HG03196 (cell line): Measurements from ENCODE around the gene TIMM8B.
A peak's percentile ranks its signal among the peaks of the same experiment; 100 is the strongest.
"Not testable (repeated sequence)": the region's sequence is repeated elsewhere in the genome, so short reads cannot be mapped to it uniquely, and the experiment has no call there.

ENCODE experiments used
- ATAC-seq: cut with Tn5 transposase; IDR thresholded peaks from one replicate; pipeline ENCODE4 v1.9.1; 2021; ENCODE audit not compliant: unreplicated experiment

TIMM8B gene

GRCh38 chr11:112082729-112083128 lies 3.8 kb downstream of the TIMM8B start:
- no peak for ATAC-seq

DNA sequence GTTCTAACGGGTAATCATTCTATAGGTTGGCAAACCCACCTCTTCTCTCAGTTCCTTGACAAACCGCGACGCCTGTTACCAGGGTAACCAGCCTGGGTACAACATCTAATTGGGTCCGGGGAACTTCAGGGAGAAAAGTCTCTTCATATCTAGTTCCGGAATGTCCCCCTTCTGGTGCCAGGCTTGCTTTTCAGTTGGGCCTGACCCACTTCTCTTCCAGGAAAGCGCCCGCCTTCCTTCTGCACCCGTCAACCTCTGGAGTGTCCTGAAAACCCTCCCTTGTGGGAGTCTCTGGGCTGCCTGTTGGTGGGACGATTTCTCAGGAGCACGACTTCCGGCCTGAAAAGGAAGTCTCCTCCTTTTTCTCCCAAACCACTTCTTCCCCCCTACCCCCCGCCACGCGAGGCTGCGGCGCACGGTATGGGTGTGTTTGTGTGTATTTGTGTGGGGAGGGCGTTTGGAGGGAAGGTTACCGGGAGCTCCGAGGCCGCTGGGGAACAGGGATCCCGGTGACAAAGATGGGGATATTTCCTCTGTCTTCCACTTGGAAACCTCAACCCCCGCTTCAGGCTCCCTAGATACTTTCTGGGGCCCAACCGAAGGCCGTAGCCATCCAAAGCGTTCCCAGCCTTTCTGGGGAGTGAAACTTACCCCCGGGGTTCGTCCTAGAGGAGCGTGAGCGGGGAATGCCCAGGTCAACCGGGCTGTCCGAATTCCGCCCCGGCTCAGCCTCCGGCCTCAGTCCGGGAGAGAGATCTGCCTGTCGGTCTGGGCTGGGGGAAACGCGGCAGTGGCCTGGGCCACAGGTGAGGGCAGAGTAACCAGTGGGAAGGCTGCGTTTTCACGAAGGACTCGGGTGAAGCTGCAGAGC lies 12.4 kb downstream of the TIMM8B start, which contains the start of the genes NKAPD1 and PIH1D2:
Gene NKAPD1, plus strand, starts transcription at position 359 of the 871 bp plus-strand sequence. CDS start 1,276 bp downstream, outside the sequence.
Gene PIH1D2, minus strand, starts transcription at position 77 of the 871 bp plus-strand sequence. CDS start 843 bp downstream, outside the sequence.
- ATAC-seq: peak; percentile 74

- ATAC-seq: no peak
Measured at GRCh38 chr11:112062923-112063322, 23.6 kb downstream of the TIMM8B start.

DNA sequence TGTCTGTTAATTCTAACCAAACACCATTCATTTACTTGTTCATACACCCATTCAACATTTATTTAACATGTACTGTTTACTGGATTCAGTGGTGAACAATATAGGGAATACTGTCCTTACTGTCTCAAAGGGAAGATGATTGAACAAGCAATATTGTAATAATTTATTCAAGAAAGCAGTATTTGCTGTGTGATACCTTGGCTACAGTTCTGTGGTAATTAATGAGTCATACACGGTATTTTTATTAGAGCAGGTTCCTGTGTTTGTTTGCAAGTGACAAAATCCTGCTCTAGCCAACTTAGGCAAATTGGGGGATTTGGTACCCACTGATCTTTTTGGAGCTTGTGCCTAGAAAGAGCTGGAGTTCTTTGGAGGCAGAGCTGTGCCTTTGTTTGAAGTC lies 28.5 kb downstream of the TIMM8B start:
- ATAC-seq: no peak

DNA sequence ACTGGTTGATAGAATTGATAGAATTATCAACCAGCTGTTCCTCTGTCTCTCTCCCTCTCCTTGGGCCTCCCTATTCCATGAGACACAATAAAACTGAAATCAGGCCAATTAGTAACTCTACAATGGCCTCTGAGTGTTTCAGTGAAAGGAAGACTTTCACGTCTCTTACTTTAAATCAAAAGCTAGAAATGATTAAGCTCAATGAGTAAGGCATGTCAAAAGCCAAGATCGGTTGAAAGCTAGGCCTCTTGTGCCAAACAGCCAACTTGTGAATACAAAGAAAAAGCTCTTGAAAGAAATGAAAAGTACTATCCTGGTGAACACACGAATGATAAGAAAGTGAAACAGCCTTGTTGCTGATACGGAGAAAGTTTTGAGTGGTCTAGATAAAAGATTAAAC lies 29.4 kb downstream of the TIMM8B start:
- ATAC-seq: no peak

GRCh38 chr11:112051768-112052167 lies 34.8 kb downstream of the TIMM8B start:
- no peak for ATAC-seq

GRCh38 chr11:112050721-112051120 lies 35.8 kb downstream of the TIMM8B start:
- ATAC-seq: peak; percentile 57

DNA sequence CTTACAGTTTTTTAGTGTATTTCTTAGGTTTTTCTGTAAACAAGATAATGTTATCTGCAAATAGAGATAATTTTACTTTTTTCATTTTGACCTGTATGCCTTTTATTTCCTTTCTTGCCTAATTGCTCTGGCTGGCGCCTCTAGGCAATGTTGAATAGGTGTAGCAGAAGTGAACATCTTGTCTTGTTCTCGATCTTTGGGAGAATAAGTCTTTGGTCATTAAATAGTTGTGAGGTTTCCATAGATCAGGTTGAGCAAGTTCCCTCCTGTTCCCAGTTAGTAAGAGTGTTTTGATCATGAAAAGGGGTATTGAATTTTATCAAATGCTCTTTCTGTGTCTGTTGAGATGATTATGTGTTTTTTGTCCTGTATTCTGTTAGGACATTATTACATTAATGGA lies 36.8 kb downstream of the TIMM8B start:
- no peak for ATAC-seq

DNA sequence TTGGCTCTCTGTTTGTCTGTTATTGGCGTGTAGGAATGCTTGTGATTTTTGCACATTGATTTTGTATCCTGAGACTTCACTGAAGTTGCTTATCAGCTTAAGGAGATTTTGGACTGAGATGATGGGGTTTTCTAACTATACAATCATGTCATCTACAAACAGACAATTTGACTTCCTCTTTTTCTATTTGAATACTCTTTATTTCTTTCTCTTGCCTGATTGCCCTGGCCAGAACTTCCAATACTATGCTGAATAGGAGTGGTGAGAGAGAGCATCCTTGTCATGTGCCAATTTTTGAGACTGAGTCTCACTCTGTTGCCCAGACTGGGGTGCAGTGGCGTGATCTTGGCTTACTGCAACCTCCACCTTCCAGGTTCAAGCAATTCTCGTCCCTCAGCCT lies 38.3 kb downstream of the TIMM8B start:
- not testable (repeated sequence) for ATAC-seq

DNA sequence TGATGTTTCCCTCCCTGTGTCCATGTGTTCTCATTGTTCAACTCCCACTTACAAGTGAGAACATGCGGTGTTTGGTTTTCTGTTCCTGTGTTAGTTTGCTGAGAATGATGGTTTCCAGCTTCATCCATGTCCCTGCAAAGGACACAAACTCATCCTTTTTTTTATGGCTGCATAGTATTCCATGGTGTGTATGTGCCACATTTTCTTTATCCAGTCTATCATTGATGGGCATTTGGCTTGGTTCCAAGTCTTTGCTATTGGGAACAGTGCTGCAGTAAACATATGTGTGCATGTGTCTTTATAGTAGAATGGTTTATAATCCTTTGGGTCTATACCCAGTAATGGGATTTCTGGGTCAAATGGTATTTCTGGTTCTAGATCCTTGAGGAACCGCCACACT lies 39.9 kb downstream of the TIMM8B start:
- ATAC-seq: not testable (repeated sequence)

DNA sequence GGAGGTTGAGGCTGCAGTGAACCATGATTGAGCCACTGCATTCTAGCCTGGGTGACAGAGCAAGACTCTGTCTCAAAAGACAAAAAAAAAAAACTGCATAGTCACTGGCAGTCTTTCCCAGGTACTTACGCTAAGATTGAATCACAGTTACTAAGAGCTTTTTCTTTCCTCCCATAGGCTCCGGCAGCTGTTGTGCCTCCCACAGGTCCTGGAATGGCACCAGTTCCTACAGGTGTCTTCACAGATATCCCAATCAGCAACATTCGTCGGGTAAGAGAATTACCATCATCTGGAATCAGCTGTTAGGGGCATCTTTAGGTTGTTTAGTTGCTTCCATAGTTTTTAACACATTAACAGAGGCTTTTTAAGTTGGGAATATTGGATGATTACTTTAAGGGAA lies 41.6 kb downstream of the TIMM8B start:
- no peak for ATAC-seq

DNA sequence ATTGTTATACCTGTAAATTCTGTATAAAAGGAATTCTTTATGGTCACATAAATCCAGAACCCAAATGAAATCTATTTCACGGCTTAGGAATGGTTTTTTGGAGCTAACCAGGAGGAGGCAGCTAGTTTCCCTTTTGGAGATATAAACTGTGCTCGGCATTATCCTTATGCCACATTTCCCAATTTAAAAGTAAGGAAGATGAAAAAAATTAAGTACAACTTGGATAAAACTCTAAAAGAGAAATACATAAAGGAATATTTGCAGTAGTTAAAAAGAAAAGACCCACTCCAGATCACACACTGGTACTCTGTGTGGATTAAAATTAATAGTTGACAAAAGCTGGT lies 43.6 kb downstream of the TIMM8B start:
- ATAC-seq: no peak

DNA sequence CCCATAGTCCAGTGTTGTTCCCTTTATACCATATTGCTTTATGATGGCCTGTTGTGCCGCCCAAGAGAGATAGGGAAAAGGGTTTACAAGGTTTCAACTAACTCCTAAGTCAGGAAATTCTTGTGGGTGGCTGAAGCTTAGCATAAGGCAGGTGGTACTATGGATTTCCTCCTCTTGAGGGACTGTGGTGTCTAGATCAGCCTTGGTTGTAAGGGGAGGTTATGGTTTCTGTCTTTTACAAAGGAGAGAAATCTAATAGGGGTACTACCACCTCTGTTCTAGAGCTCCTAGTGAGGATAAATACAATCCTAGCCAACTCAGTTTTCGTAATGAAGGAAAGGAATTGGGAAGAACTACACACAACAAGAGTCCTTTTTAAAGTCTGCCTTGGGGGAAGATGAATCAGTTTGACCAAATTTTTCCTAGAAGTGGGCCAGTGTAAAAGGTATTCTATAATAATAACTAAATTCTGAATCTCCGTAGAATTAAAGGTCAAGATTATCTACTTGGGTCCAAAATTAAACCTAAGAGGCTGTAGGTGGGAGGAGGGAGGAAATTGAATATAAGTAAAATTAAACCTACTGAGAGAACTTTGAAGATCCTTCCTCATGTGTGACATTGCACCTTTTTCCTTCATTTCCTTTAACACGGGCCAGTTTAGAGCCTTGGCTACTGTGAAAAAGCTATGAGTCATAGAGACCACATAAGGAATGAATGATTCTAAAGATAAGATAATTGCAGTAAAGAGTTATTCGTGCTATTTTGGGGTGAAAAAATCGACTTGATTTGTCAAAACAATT lies 44.2 kb downstream of the TIMM8B start:
- no peak for ATAC-seq

DNA sequence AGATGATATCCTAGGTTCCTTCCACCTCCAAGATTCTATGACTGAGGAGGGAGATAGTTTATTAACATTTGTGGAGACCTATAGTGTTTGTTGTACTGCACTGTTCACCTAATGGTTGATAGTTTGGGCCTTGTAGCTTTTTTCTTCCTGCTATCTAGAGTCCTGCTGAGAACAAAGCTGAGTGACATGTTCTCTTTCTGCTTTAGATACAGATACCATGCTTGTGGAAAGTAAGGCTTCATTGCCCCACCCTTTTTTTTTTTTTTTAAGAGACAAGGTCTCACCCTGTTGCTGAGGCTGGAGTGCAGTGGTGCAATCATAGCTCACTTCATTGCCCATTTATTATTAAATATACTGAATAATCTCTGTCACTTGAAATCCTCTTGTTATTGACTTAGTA lies 49.0 kb downstream of the TIMM8B start:
- no peak for ATAC-seq
